Measurements from ENCODE around the gene INTS6L.

GRCh38 chrX:135509885-135510284, 10.6 kb upstream of the INTS6L start:
- TF ChIP-seq CTCF (IDR thresholded peaks at IDR 0.05) (no peak), POLR2A (IDR thresholded peaks at IDR 0.05) (no peak)

All from uterus (tissue), 2 donors.